HEK293 (cell line): ENCODE data around the gene UTRN.
A peak's percentile ranks its signal among the peaks of the same experiment; 100 is the strongest.

Experiments used
- GLIS2 ChIP-seq: fragments of 450-650 bp; formaldehyde crosslinking; IDR thresholded peaks from 2 replicates; pipeline ENCODE4 v1.5.1; 2016; ENCODE audit warnings: missing biosample characterization, missing genetic modification characterization
- HIC1 ChIP-seq: fragments of 450-650 bp; formaldehyde crosslinking; IDR thresholded peaks from 2 replicates; pipeline ENCODE4 v1.5.1; 2016; ENCODE audit warnings: missing biosample characterization, missing genetic modification characterization
- IKZF3 ChIP-seq: fragments of 450-650 bp; IDR thresholded peaks from 2 replicates; pipeline ENCODE4 v1.5.0; 2018; ENCODE audit warnings: missing biosample characterization, mild to moderate bottlenecking, missing genetic modification characterization, moderate library complexity
- PATZ1 ChIP-seq: fragments of 450-650 bp; formaldehyde crosslinking; IDR thresholded peaks from 2 replicates; pipeline ENCODE4 v1.5.1; 2016; ENCODE audit warnings: missing biosample characterization, missing genetic modification characterization
- PRDM10 ChIP-seq: fragments of 450-650 bp; formaldehyde crosslinking; IDR thresholded peaks from 2 replicates; pipeline ENCODE4 v1.5.1; 2016; ENCODE audit warnings: missing biosample characterization, missing genetic modification characterization
- ZBTB11 ChIP-seq: fragments of 450-650 bp; formaldehyde crosslinking; conservative IDR thresholded peaks from 2 replicates; pipeline ENCODE4 v1.5.1; 2016; ENCODE audit warnings: low read depth, missing biosample characterization, missing genetic modification characterization
- ZBTB20 ChIP-seq: fragments of 450-650 bp; formaldehyde crosslinking; IDR thresholded peaks from 2 replicates; pipeline ENCODE4 v1.5.1; 2016; ENCODE audit warnings: missing biosample characterization, missing genetic modification characterization
- ZBTB6 ChIP-seq: fragments of 450-650 bp; formaldehyde crosslinking; IDR thresholded peaks from 2 replicates; pipeline ENCODE4 v1.5.1; 2017; ENCODE audit warnings: missing biosample characterization, missing genetic modification characterization
- ZFP3 ChIP-seq: fragments of 450-650 bp; formaldehyde crosslinking; IDR thresholded peaks from 2 replicates; pipeline ENCODE4 v1.5.1; 2016; ENCODE audit warnings: low read depth, missing biosample characterization, missing genetic modification characterization
- ZIC2 ChIP-seq: fragments of 450-650 bp; formaldehyde crosslinking; IDR thresholded peaks from 2 replicates; pipeline ENCODE4 v1.5.1; 2016; ENCODE audit warnings: missing biosample characterization, missing genetic modification characterization
- ZNF2 ChIP-seq: fragments of 450-650 bp; formaldehyde crosslinking; IDR thresholded peaks from 2 replicates; pipeline ENCODE4 v1.5.1; 2016; ENCODE audit warnings: missing biosample characterization, missing genetic modification characterization
- ZNF423 ChIP-seq: fragments of 450-650 bp; formaldehyde crosslinking; IDR thresholded peaks from 2 replicates; pipeline ENCODE4 v1.5.1; 2016; ENCODE audit warnings: missing biosample characterization, missing genetic modification characterization
- ZNF600 ChIP-seq: fragments of 450-650 bp; formaldehyde crosslinking; IDR thresholded peaks from 2 replicates; pipeline ENCODE4 v1.5.1; 2016; ENCODE audit warnings: missing biosample characterization, missing genetic modification characterization
- ZNF621 ChIP-seq: fragments of 450-650 bp; formaldehyde crosslinking; IDR thresholded peaks from 2 replicates; pipeline ENCODE4 v1.5.1; 2017; ENCODE audit warnings: missing biosample characterization, missing genetic modification characterization
- ZNF626 ChIP-seq: fragments of 450-650 bp; sonication (Bioruptor Pico); formaldehyde crosslinking; IDR thresholded peaks from 2 replicates; pipeline ENCODE4 v1.5.1; 2018; ENCODE audit warnings: missing biosample characterization, missing genetic modification characterization, inconsistent platforms
- ZNF707 ChIP-seq: fragments of 450-650 bp; formaldehyde crosslinking; IDR thresholded peaks from 2 replicates; pipeline ENCODE4 v1.5.1; 2016; ENCODE audit warnings: missing biosample characterization, missing genetic modification characterization

UTRN gene

GRCh38 chr6:144285798-144286502 is 815 bp downstream of the UTRN start (continued):
- 0 out of 2 replicates have a peak, but pooled peaks have one; percentile 24 for TF ChIP-seq ZBTB6 (tag by site-specific recombination)
- TF ChIP-seq ZNF600 (tag by site-specific recombination) = peak; percentile 53; the same call in 1 of the 2 replicates
- no peak for TF ChIP-seq ZNF626 (tag by site-specific recombination)
- peak; percentile 99 for TF ChIP-seq GLIS2 (tag by site-specific recombination)
- TF ChIP-seq ZNF2 (tag by site-specific recombination) = no peak; the same call in 1 of the 2 replicates
- TF ChIP-seq ZNF621 (tag by site-specific recombination) = no peak
- 0 out of 2 replicates have a peak, but pooled peaks have one; percentile 17 for TF ChIP-seq ZBTB11
- no peak for TF ChIP-seq PRDM10 (tag by site-specific recombination)
- TF ChIP-seq HIC1 (tag by site-specific recombination) = peak; percentile 69
- TF ChIP-seq ZFP3 = 0 out of 2 replicates have a peak, but pooled peaks have one; percentile 8
- TF ChIP-seq ZIC2 (tag by site-specific recombination) = peak; percentile 94
- peak; percentile 77 for TF ChIP-seq PATZ1 (tag by site-specific recombination)
- TF ChIP-seq IKZF3 (tag by site-specific recombination) = peak; percentile 58
- TF ChIP-seq ZNF707 (tag by site-specific recombination) = no peak
- TF ChIP-seq ZNF423 (tag by site-specific recombination) = peak; percentile 97
- TF ChIP-seq ZBTB20 (tag by site-specific recombination) = peak; percentile 92
